AG10803 (cell line): Measurements from ENCODE around the gene CDK8.
A peak's percentile ranks its signal among the peaks of the same experiment; 100 is the strongest.

ENCODE experiments used
- DNase-seq: peaks from one replicate; pipeline ENCODE4 v3.0.0; 2010; ENCODE audit warnings: low read depth
- H3K4me3 ChIP-seq: 2 replicates; pipeline ENCODE4 v1.5.1; 2011; ENCODE audit warnings: mild to moderate bottlenecking, low read length, control low read depth
- TF ChIP-seq, protein P1 (sequence below): conservative IDR thresholded peaks from 2 replicates; pipeline ENCODE4 v1.5.1; 2011; ENCODE audit warnings: mild to moderate bottlenecking, low read length, control low read depth, inconsistent platforms

The CDK8 gene

DNA sequence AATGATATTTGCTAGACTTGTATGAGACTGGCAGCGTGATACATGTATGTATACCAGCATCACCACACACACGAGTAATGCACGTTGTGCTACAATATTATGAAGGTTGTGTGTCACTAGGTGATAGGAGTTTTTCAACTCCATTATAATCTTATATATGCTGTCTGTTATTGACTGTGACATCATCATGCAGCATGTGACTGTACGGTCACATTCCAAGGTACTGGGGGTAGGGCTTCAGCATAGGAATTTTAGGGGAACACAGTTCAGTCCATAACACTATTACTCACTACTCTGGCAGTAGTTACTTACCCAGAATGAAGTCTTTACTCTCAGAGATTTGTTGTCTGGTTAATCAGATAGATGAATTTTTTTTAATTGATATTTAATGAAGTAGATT, 91.1 kb downstream of the CDK8 start:
- H3K4me3 ChIP-seq, result no peak overlapping the region
- DNase-seq, result no peak
- TF ChIP-seq, protein P1, sequence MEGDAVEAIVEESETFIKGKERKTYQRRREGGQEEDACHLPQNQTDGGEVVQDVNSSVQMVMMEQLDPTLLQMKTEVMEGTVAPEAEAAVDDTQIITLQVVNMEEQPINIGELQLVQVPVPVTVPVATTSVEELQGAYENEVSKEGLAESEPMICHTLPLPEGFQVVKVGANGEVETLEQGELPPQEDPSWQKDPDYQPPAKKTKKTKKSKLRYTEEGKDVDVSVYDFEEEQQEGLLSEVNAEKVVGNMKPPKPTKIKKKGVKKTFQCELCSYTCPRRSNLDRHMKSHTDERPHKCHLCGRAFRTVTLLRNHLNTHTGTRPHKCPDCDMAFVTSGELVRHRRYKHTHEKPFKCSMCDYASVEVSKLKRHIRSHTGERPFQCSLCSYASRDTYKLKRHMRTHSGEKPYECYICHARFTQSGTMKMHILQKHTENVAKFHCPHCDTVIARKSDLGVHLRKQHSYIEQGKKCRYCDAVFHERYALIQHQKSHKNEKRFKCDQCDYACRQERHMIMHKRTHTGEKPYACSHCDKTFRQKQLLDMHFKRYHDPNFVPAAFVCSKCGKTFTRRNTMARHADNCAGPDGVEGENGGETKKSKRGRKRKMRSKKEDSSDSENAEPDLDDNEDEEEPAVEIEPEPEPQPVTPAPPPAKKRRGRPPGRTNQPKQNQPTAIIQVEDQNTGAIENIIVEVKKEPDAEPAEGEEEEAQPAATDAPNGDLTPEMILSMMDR, result no peak

DNA sequence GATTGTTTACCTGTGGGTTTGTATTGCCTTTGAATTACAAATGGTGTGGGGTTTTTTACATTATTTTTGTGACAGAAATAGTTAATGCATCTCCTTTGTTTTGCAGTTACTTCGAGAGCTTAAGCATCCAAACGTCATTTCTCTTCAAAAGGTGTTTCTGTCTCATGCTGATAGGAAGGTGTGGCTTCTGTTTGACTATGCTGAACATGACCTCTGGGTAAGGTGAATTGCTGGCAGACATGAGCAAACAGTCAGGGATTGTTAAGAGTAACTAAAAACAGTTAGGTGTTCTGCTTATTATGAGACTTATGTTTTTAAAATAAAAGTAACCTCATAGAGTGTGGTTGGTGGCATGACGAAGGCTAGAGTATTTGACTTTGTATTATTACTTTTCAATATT, 95.0 kb downstream of the CDK8 start:
- H3K4me3 ChIP-seq, result no peak overlapping the region
- TF ChIP-seq, protein P1, result no peak
- no peak for DNase-seq

DNA sequence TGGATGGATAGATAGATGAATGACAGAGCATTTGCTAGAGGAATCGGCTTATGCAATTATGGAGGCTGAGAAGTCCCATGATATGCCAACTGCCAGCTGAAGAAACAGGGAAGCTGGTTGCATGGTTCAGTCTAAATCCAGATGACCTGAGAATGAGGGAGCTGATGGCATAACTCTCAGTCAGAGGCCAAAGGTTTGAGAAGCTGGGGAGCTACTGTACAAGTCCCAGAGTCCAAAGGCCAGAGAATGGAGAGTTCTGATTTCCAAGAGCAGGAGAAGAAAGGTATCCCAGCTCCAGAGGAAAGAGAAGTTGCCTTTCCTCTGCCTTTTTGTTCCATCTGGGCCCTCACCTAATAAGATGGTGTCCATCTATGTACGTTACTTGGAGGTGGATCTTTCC, 108.3 kb downstream of the CDK8 start:
- DNase-seq, result no peak
- TF ChIP-seq, protein P1, result no peak
- no peak overlapping the region for H3K4me3 ChIP-seq

DNA sequence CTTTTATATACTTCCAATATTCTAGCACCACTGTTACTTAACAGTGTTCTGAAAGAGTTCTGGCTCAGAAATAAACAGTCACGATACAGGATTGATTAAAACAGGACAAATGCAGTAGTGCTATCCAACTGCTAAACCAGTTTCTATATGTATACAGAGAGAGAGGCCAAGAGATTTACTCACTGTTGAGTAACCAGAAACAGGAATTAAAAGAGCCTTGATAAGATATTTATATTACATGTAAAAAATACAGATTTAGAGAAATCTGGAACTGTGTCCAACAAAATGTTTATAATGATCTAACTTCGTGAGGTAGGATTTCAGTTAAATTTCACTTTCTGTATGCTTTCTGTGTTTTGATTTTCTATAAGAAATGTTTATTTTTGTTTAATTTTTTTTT, 116.6 kb downstream of the CDK8 start:
- H3K4me3 ChIP-seq, result no peak overlapping the region
- TF ChIP-seq, protein P1, result no peak
- no peak for DNase-seq

DNA sequence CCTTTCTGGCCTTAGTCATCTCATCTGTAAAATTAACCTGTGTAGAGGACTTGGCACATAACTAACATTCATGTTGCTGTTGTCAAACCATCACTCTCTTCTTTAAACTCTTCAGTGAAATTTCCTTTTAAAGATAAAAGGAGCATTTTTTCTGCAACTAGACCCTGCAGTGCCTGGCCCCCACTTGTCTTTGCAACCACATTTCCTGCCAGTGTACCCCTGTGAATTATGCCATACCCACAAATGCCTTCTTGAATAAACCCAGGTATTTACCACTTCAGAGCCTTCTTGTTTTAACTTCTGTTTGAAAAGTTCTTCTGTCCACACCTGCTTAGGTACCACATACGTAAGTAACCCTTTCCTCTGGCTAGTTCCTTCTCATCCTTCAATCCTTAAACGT, 118.8 kb downstream of the CDK8 start:
- TF ChIP-seq, protein P1, result no peak
- no peak for DNase-seq
- H3K4me3 ChIP-seq, result no peak overlapping the region

DNA sequence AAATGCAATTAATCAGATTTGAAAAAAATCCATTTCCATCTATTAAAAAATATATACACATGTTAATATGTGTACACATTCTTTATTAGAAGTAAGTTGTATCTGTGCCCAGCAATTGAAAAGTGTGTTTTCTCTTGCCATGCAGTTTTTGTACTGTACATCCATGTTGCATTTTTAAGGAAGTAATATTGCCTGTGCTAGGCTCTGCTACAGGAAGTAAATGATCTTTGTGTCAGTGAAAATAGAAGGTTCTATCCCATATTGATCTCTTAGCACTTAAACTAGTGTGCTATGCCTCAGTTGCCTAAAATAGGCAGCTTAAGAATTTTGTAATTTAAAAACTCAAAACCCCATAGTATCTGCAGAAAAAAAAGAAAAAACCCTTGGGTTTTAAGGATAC, 122.5 kb downstream of the CDK8 start:
- TF ChIP-seq, protein P1, result no peak
- H3K4me3 ChIP-seq, result no peak overlapping the region
- DNase-seq, result no peak

DNA sequence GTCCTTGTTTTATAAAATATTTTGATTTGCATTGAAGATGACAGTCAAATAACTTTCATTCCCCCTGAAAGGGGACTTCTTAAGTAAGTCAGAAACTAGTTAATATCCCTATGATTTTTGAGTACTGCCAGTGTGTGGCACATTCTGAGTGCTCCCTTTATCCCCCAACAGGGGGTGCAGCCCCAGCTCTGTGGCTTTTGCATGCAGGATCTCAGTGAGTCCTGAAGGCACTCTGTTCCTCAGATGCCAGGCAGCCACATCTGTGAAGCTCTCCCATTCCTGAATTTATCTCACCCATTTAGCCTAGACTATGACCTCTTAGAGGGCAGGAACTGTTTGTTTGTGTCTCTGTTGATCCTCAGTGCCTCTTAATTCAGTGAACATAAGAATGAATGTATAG, 123.1 kb downstream of the CDK8 start:
- peak; percentile 34 for DNase-seq
- no peak overlapping the region for H3K4me3 ChIP-seq
- TF ChIP-seq, protein P1, result peak; percentile 56
